Heart left ventricle (tissue), 13 donors: ENCODE results near the gene MANBA.
"Not testable (repeated sequence)": the region's sequence is repeated elsewhere in the genome, so short reads cannot be mapped to it uniquely, and the experiment has no call there.

Experiments
- POLR2A ChIP-seq, 2 donors: fragments of 450-650 bp; IDR thresholded peaks; one replicate each; pipeline ENCODE4 v1.6.1; 2017; ENCODE audit warnings: antibody characterized with exemption in 2 of 2, mild to moderate bottlenecking in 2 of 2, moderate library complexity in 2 of 2
- TF ChIP-seq, protein P1 (sequence below), 12 donors: fragments of 200-600 bp; sonication (generic) in 4 of 12; IDR thresholded peaks; one replicate each; pipeline versions ENCODE4 v1.5.0 to v1.8.0; 2018 to 2022; ENCODE audit warnings: antibody characterized with exemption in 12 of 12, mild to moderate bottlenecking in 5 of 12
- donor health status: ischemic (EF 13 %, LVEDD 7.1; RV severe dilation, severe dysfunction).
- donor health status: DM: no; HTN: yes; CAD: no.
- donor health status: DM: no; HTN: no; CAD: no.
- donor health status: ischemic (EF 25% LVEDD 6.9; RV normal size, moderate dysfunction).
- donor health status: ischemic (EF 25% LVEDD 5.7; RV mildly dilated, moderate dysfunction).
- donor health status: ischemic (EF 35%, LVEDD 5.7; RV mildly dilated, moderate dysfunction).
- donor health status: nonischemic (EF 11% LVEDD 7.7; RV severe dilation, severe dysfunction).
- donor health status: DM: yes; HTN: yes; CAD: no.
- donor health status: PGD.
- donor health status: ischemic (EF 29% LVEDD 5.4; RV normal size, mild dysfunction).
- donor health status: nonischemic (EF 23%, LVEDD 6.1; RV moderate dilation, normal function).

- TF ChIP-seq, protein P1, sequence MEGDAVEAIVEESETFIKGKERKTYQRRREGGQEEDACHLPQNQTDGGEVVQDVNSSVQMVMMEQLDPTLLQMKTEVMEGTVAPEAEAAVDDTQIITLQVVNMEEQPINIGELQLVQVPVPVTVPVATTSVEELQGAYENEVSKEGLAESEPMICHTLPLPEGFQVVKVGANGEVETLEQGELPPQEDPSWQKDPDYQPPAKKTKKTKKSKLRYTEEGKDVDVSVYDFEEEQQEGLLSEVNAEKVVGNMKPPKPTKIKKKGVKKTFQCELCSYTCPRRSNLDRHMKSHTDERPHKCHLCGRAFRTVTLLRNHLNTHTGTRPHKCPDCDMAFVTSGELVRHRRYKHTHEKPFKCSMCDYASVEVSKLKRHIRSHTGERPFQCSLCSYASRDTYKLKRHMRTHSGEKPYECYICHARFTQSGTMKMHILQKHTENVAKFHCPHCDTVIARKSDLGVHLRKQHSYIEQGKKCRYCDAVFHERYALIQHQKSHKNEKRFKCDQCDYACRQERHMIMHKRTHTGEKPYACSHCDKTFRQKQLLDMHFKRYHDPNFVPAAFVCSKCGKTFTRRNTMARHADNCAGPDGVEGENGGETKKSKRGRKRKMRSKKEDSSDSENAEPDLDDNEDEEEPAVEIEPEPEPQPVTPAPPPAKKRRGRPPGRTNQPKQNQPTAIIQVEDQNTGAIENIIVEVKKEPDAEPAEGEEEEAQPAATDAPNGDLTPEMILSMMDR (IDR thresholded peaks at IDR 0.05): not testable (repeated sequence)
- TF ChIP-seq POLR2A (IDR thresholded peaks at IDR 0.05): not testable (repeated sequence)
These were observed 141.7 kb downstream of the MANBA start for GRCh38 chr4:102619021-102619420.
